ENCODE results near the gene IGLL5. TPM values are rescaled to one million over a fixed set of nuclear protein-coding genes. Genes with fewer than 3 reads are reported as not detected.

Gene IGLL5
- total and polyA plus RNA-seq, 11 donors = 0.23 to 2.6 (median 0.78) TPM; not detected in 4

DNA sequence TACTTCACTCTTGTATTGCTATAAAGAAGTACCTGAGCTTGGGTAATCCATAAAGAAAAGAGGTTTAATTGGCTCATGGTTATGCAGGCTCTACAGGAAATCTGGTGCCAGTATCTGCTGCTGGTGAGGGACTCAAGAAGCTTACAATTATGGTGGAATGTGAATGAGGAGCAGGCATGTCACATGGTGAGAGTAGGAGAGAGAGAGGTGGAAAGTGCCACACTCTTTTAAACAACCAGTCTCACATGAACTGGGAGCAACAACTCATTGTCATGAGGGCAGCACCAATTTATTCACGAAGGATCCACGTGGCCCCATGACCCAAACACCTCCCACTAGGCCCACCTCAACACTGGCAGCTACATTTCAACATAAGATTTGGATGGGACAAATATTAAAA is 24.6 kb upstream of the IGLL5 start:
- TF ChIP-seq, protein P1, sequence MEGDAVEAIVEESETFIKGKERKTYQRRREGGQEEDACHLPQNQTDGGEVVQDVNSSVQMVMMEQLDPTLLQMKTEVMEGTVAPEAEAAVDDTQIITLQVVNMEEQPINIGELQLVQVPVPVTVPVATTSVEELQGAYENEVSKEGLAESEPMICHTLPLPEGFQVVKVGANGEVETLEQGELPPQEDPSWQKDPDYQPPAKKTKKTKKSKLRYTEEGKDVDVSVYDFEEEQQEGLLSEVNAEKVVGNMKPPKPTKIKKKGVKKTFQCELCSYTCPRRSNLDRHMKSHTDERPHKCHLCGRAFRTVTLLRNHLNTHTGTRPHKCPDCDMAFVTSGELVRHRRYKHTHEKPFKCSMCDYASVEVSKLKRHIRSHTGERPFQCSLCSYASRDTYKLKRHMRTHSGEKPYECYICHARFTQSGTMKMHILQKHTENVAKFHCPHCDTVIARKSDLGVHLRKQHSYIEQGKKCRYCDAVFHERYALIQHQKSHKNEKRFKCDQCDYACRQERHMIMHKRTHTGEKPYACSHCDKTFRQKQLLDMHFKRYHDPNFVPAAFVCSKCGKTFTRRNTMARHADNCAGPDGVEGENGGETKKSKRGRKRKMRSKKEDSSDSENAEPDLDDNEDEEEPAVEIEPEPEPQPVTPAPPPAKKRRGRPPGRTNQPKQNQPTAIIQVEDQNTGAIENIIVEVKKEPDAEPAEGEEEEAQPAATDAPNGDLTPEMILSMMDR (IDR thresholded peaks at IDR 0.05) = no peak
- TF ChIP-seq POLR2A (IDR thresholded peaks at IDR 0.05) = no peak
- H3K36me3 ChIP-seq = no peaks in the 10 kb centered on the region
- H3K4me3 ChIP-seq = no peak overlapping the region
- 69 to 84% (median 73%) methylated on average over 2 of the region's 2 CpGs for WGBS, 4 donors
- no peak for DNase-seq
- no peak for ATAC-seq
- H3K27me3 ChIP-seq = peaks cover 0 to 5% (median 0%) of the 10 kb centered on the region in 9 donors
- no peak overlapping the region for H3K27ac ChIP-seq
- peaks cover 0 to 21% (median 0%) of the 10 kb centered on the region in 12 donors for H3K4me1 ChIP-seq
- H3K9me3 ChIP-seq = no peaks in the 10 kb centered on the region
- intact Hi-C loops (cut with DNase I) = no loop called here

GRCh38 chr22:22865311-22866072 is 22.1 kb upstream of the IGLL5 start:
- Histone ChIP-seq H3K4me1 (peaks cover 0 to 21% (median 0%) of the 10 kb centered on the region in 12 donors), H3K9me3 (no peaks in the 10 kb centered on the region), H3K27ac (peak overlapping the region in 4 of 12 donors; percentile 9 to 57 (median 38)), H3K4me3 (no peak overlapping the region), H3K36me3 (no peaks in the 10 kb centered on the region), H3K27me3 (peaks cover 0 to 7% (median 0%) of the 10 kb centered on the region in 9 donors)
- DNase-seq (no peak), ATAC-seq (peak in 2 of 4 donors; percentile 42 to 45)
- intact Hi-C loops (cut with DNase I) = no loop called here
- TF ChIP-seq POLR2A (IDR thresholded peaks at IDR 0.05) = no peak
- TF ChIP-seq, protein P1 (IDR thresholded peaks at IDR 0.05) = no peak
- 45 to 51% (median 47%) methylated on average over 5 of the region's 5 CpGs for WGBS, 4 donors

DNA sequence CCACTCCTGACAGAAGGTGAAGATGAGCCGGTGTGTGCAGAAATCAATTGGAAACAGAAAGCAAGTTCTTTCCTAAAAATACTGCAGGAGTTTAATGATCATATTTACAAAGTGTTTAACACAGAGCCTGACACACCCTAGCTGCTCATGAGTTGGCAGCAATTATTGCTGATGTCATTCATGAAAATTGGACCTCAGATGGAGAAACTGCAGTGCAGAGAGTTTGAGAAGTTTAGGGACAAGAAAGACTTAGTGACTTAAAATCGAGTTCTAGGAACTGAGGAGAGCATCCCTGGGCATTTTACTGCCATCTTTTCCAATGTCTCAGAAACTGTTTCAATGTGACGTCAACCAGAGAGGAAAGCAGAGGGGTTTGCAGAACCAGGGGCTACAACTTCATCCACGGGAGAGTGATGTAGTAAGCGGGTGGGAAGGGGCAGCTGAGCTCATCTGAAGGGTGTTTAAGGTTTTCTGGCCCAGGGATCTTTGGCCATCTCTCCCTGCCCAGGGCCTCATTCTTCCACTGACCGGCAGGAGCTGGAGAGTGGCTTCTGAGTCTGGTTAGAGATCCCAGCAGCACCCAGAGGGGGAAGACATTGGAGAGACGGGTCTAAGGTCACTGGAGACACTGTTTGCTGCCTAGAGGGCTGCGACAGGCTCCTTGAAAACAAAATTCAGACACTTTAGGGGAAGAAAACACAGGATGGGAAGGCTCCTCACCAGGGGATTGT is 21.1 kb upstream of the IGLL5 start:
- no peak overlapping the region for H3K4me3 ChIP-seq
- ATAC-seq (peak in 3 of 4 donors; percentile 36 to 72 (median 71)), DNase-seq (no peak)
- H3K4me1 ChIP-seq = peaks cover 0 to 21% (median 0%) of the 10 kb centered on the region in 12 donors
- no peaks in the 10 kb centered on the region for H3K36me3 ChIP-seq
- H3K27me3 ChIP-seq = peaks cover 0 to 13% (median 0%) of the 10 kb centered on the region in 9 donors
- no peaks in the 10 kb centered on the region for H3K9me3 ChIP-seq
- peak overlapping the region in 4 of 12 donors; percentile 18 to 67 (median 52) for H3K27ac ChIP-seq
- WGBS, 4 donors = 49 to 62% (median 55%) methylated on average over 8 of the region's 8 CpGs
- intact Hi-C loops (cut with DNase I) = no loop called here
- no peak for TF ChIP-seq POLR2A (IDR thresholded peaks at IDR 0.05)
- TF ChIP-seq, protein P1 (IDR thresholded peaks at IDR 0.05) = no peak

All from heart left ventricle (tissue), 16 donors.